MCF 10A (cell line): ENCODE data around the gene HMCES. TPM values are rescaled to one million over a fixed set of nuclear protein-coding genes. Genes with fewer than 3 reads are reported as not detected.
"Not testable (repeated sequence)": the region's sequence is repeated elsewhere in the genome, so short reads cannot be mapped to it uniquely, and the experiment has no call there.

Experiments used
- BruUV-seq: library from RNA; stranded (reverse); fragments of 400-500 nt; replicated peaks from 2 replicates; lab custom pipeline; 2021; lab: Mats Ljungman, UMichigan
- CTCF ChIA-PET: fragments of 300-600 bp; sonication (Branson Sonifier 250); formaldehyde crosslinking; extraction: SDS; loops from one replicate; lab custom pipeline; 2021; ENCODE audit warnings: antibody characterized with exemption, inconsistent platforms; lab: Yijun Ruan, JAX
- POLR2A ChIA-PET: fragments of 300-600, 350-650 bp; sonication (Branson Sonifier 250); formaldehyde crosslinking; extraction: SDS; loops from one replicate; lab custom pipeline; 2020; ENCODE audit warnings: antibody characterized with exemption, inconsistent platforms; lab: Yijun Ruan, JAX
- DNase-seq: peaks from one replicate; pipeline ENCODE4 v3.0.0-alpha.2; 2018; ENCODE audit not compliant: unreplicated experiment
- H3K27ac Mint-ChIP-seq: one replicate; pipeline ENCODE4 v1.8.0; 2022; ENCODE audit warnings: mild to moderate bottlenecking, low read depth, mixed read lengths; ENCODE audit not compliant: unreplicated experiment
- H3K27me3 Mint-ChIP-seq: one replicate; pipeline ENCODE4 v1.8.0; 2022; ENCODE audit warnings: mixed read lengths; ENCODE audit not compliant: insufficient read depth, unreplicated experiment
- H3K36me3 Mint-ChIP-seq: one replicate; pipeline ENCODE4 v1.8.0; 2022; ENCODE audit warnings: mild to moderate bottlenecking, moderate library complexity, mixed read lengths; ENCODE audit not compliant: insufficient read depth, unreplicated experiment
- H3K4me1 Mint-ChIP-seq: one replicate; pipeline ENCODE4 v1.8.0; 2022; ENCODE audit warnings: mixed read lengths; ENCODE audit not compliant: insufficient read depth, unreplicated experiment
- H3K4me3 Mint-ChIP-seq: one replicate; pipeline ENCODE4 v1.8.0; 2022; ENCODE audit warnings: mild to moderate bottlenecking, moderate library complexity, mixed read lengths; ENCODE audit not compliant: unreplicated experiment
- H3K9me3 Mint-ChIP-seq: one replicate; pipeline ENCODE4 v1.8.0; 2022; ENCODE audit warnings: mixed read lengths; ENCODE audit not compliant: unreplicated experiment
- intact Hi-C: fragments of 100-400 bp; cut with micrococcal nuclease; formaldehyde crosslinking; loops from 2 replicates; pipeline ENCODE4 v1.14.1; 2022
- total RNA-seq: library from RNA; stranded (reverse); gene quantifications from 2 replicates; pipeline ENCODE4 v1.2.3, GENCODE V29; 2022
- TF ChIP-seq, protein P1 (sequence below): fragments of 200-600 bp; IDR thresholded peaks from one replicate; pipeline ENCODE4 v1.8.0; 2022; ENCODE audit warnings: antibody characterized with exemption, mild to moderate bottlenecking; ENCODE audit not compliant: unreplicated experiment

The HMCES gene
- total RNA-seq, 1 experiment from 2014 or later, result 42.8 TPM

DNA sequence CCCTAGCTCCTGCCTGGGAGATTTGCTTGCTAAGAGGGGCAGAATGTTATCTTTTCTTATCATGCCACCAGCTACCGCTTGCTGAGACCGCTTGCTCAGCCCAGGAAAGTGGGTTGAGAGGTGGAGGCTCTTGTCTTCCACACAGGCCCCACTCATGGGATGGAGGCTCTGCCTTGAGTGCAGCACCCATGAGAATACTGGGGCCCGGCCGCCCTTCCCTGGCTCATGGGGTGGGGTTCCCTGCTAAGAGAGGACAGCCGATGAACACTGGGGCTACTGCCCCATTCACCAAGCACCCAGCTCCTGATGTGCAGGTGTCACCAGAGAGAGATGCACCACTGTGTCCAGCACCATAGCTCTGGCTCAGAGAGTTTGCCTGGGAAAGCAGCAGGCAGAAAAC is 55.2 kb downstream of the HMCES start:
- H3K36me3 Mint-ChIP-seq, result no peaks in the 10 kb centered on the region
- H3K4me1 Mint-ChIP-seq, result no peaks in the 10 kb centered on the region
- POLR2A ChIA-PET, result no interaction called here
- no peak for DNase-seq
- no peak overlapping the region for H3K4me3 Mint-ChIP-seq
- CTCF ChIA-PET, result interaction anchor here (0.7 to 1.0 kb wide), 2 partner anchors 18 to 22 kb away, joined by 3 read pairs; a partner anchor contains a TSS
- no TSS peak for BruUV-seq
- TF ChIP-seq, protein P1, sequence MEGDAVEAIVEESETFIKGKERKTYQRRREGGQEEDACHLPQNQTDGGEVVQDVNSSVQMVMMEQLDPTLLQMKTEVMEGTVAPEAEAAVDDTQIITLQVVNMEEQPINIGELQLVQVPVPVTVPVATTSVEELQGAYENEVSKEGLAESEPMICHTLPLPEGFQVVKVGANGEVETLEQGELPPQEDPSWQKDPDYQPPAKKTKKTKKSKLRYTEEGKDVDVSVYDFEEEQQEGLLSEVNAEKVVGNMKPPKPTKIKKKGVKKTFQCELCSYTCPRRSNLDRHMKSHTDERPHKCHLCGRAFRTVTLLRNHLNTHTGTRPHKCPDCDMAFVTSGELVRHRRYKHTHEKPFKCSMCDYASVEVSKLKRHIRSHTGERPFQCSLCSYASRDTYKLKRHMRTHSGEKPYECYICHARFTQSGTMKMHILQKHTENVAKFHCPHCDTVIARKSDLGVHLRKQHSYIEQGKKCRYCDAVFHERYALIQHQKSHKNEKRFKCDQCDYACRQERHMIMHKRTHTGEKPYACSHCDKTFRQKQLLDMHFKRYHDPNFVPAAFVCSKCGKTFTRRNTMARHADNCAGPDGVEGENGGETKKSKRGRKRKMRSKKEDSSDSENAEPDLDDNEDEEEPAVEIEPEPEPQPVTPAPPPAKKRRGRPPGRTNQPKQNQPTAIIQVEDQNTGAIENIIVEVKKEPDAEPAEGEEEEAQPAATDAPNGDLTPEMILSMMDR, result no peak
- H3K27me3 Mint-ChIP-seq, result no peaks in the 10 kb centered on the region
- no peak overlapping the region for H3K27ac Mint-ChIP-seq
- H3K9me3 Mint-ChIP-seq, result no peaks in the 10 kb centered on the region
- intact Hi-C loops, result no loop called here

DNA sequence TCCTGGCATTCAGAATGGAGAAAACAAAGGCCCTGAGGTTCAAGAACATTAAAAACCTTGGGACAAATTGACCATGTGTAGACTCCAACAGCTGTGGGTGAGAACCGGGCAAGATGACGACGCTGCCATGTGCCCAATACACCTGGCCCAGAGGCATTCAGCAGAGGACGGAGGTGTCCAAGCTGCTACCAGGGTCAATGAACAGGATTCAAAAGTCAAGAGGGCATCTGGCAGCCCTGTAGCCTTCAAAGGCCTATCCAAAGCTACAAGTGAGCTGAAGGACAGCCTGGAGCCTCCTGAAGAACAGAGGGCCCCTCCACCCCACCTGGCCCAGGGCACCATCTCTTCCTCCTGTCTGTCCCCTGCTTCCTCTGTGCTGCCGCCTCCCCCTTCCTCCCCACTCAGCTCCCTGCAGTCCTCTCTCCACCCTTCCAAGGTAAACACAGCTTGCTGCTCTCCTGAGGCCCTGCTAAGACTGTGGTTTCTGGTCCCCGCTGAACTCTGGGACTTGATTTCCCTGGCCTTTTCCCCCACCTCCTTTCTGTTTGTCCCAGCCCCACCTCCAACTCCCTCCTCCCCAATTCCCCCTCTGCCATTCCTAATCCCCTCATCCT is 57.5 kb downstream of the HMCES start:
- POLR2A ChIA-PET, result interaction anchor here (0.6 to 1.5 kb wide), 2 partner anchors 10 to 227 kb away, joined by 3 read pairs; no protein-coding TSS in a partner anchor

DNA sequence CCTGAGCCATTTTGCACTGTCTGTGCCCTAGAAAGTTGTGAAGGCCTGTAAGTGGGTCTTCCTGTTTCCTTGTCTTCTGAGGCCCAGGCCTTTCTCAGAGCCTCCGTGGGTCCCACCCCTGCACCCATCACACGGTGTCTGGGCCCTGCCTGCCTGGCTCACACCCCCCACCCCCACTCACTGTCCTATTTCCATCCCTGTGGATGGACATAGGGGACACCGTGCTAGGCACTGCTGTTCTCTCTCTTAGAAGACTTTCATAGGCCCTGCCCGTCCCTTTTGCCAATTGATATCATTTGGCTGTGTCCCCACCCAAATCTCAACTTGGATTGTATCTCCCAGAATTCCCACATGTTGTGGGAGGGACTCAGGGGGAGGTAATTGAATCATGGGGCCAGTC is 59.0 kb downstream of the HMCES start:
- H3K4me1 Mint-ChIP-seq, H3K9me3 Mint-ChIP-seq, DNase-seq, POLR2A ChIA-PET, H3K4me3 Mint-ChIP-seq, CTCF ChIA-PET, intact Hi-C loops, BruUV-seq, H3K36me3 Mint-ChIP-seq, H3K27me3 Mint-ChIP-seq, H3K27ac Mint-ChIP-seq: not testable (repeated sequence)

More for the DNA sequence above, 57.5 kb downstream of the HMCES start:
- intact Hi-C loops, result no loop called here
- CTCF ChIA-PET, result no interaction called here
- Mint-ChIP-seq H3K4me3 (no peak overlapping the region), H3K27ac (no peak overlapping the region), H3K9me3 (no peaks in the 10 kb centered on the region), H3K4me1 (no peaks in the 10 kb centered on the region), H3K36me3 (no peaks in the 10 kb centered on the region), H3K27me3 (no peaks in the 10 kb centered on the region)
- TF ChIP-seq, protein P1, result no peak
- no peak for DNase-seq
- BruUV-seq, result no TSS peak

DNA sequence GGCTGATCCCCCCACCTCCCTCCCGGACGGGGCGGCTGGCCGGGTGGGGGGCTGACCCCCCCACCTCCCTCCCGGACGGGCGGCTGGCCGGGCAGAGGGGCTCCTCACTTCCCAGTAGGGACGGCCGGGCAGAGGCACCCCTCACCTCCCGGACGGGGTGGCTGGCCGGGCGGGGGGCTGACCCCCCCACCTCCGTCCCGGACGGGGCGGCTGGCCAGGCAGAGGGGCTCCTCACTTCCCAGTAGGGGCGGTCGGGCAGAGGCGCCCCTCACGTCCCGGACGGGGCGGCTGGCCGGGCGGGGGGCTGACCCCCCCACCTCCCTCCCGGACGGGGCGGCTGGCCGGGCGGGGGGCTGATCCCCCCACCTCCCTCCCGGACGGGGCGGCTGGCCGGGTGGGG is 60.5 kb downstream of the HMCES start:
- H3K4me1 Mint-ChIP-seq, intact Hi-C loops, DNase-seq, H3K27ac Mint-ChIP-seq, H3K36me3 Mint-ChIP-seq, H3K9me3 Mint-ChIP-seq, H3K27me3 Mint-ChIP-seq, POLR2A ChIA-PET, CTCF ChIA-PET, BruUV-seq, H3K4me3 Mint-ChIP-seq: not testable (repeated sequence)

DNA sequence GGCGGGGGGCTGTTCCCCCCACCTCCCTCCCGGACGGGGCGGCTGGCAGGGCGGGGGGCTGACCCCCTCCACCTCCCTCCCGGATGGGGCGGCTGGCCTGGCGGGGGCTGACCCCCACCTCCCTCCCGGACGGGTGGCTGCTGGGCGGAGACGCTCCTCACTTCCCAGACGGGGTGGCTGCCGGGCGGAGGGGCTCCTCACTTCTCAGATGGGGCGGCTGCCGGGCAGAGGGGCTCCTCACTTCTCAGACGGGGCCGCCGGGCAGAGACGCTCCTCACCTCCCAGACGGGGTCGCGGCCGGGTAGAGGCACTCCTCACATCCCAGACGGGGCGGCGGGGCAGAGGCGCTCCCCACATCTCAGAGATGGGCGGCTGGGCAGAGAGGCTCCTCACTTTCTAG is 61.2 kb downstream of the HMCES start:
- H3K27me3 Mint-ChIP-seq, H3K9me3 Mint-ChIP-seq, H3K4me3 Mint-ChIP-seq: not testable (repeated sequence)

More for the DNA sequence above, 61.2 kb downstream of the HMCES start:
- BruUV-seq, H3K27ac Mint-ChIP-seq, H3K4me1 Mint-ChIP-seq, CTCF ChIA-PET, intact Hi-C loops, H3K36me3 Mint-ChIP-seq, DNase-seq, POLR2A ChIA-PET: not testable (repeated sequence)
